Loucy (cell line): ENCODE measurements around the gene MINDY4.

Experiments
- H2AFZ ChIP-seq: fragments of 200-600 bp; sonication (generic); 2 replicates; pipeline ENCODE4 v1.6.0; 2016; ENCODE audit warnings: antibody characterized with exemption, mild to moderate bottlenecking, low read length, moderate library complexity
- H3F3A ChIP-seq: fragments of 200-600 bp; 2 replicates; pipeline ENCODE4 v1.6.0; 2016; ENCODE audit warnings: antibody characterized with exemption, low read depth, mild to moderate bottlenecking
- H3K27me3 ChIP-seq: fragments of 200-600 bp; sonication (generic); 2 replicates; pipeline ENCODE4 v1.6.1; 2014; ENCODE audit warnings: low read length, mild to moderate bottlenecking; ENCODE audit not compliant: insufficient read depth, poor library complexity, severe bottlenecking
- H3K36me3 ChIP-seq: fragments of 200-600 bp; sonication (generic); 2 replicates; pipeline ENCODE4 v1.6.1; 2016; ENCODE audit warnings: low read length; ENCODE audit not compliant: insufficient read depth
- H3K4me1 ChIP-seq: fragments of 200-600 bp; sonication (generic); 2 replicates; pipeline ENCODE4 v1.5.1; 2014; ENCODE audit warnings: low read length, mild to moderate bottlenecking; ENCODE audit not compliant: insufficient read depth, poor library complexity, severe bottlenecking
- H3K4me2 ChIP-seq: fragments of 200-600 bp; sonication (generic); 2 replicates; pipeline ENCODE4 v1.6.0; 2014; ENCODE audit warnings: antibody characterized with exemption, low read length, low read depth, mild to moderate bottlenecking; ENCODE audit not compliant: poor library complexity, severe bottlenecking
- H3K4me3 ChIP-seq: fragments of 200-600 bp; sonication (generic); 2 replicates; pipeline ENCODE4 v1.5.1; 2014; ENCODE audit warnings: low read length, mild to moderate bottlenecking, mixed read lengths; ENCODE audit not compliant: poor library complexity, severe bottlenecking
- H3K79me2 ChIP-seq: fragments of 200-600 bp; sonication (generic); 2 replicates; pipeline ENCODE4 v1.6.1; 2014; ENCODE audit warnings: low read length; ENCODE audit not compliant: insufficient read depth
- H3K9ac ChIP-seq: fragments of 200-600 bp; sonication (generic); 2 replicates; pipeline ENCODE4 v1.6.0; 2014; ENCODE audit warnings: mild to moderate bottlenecking, low read depth, low read length, moderate library complexity; ENCODE audit not compliant: poor library complexity, severe bottlenecking
- H3K9me2 ChIP-seq: fragments of 200-600 bp; sonication (generic); replicated peaks from 2 replicates; pipeline ENCODE4 v1.6.1; 2016; ENCODE audit warnings: low read depth, low read length, mixed read lengths
- H3K9me3 ChIP-seq: fragments of 200-600 bp; sonication (generic); 2 replicates; pipeline ENCODE4 v1.6.1; 2014; ENCODE audit warnings: mild to moderate bottlenecking, antibody characterized with exemption, low read length, low read depth; ENCODE audit not compliant: insufficient read depth
- H4K20me1 ChIP-seq: fragments of 200-600 bp; sonication (generic); 2 replicates; pipeline ENCODE4 v1.6.0; 2014; ENCODE audit warnings: antibody characterized with exemption, low read length, mild to moderate bottlenecking; ENCODE audit not compliant: insufficient read depth, poor library complexity, severe bottlenecking
- CTCF ChIP-seq: fragments of 200-600 bp; sonication (generic); conservative IDR thresholded peaks from 2 replicates; pipeline ENCODE4 v1.5.1; 2014; ENCODE audit warnings: mild to moderate bottlenecking, antibody characterized with exemption, low read length
- EZH2phosphoT487 ChIP-seq: fragments of 200-600 bp; IDR thresholded peaks from 2 replicates; pipeline ENCODE4 v1.6.1; 2018; ENCODE audit warnings: antibody characterized with exemption, mild to moderate bottlenecking, moderate library complexity, borderline replicate concordance

MINDY4 gene

GRCh38 chr7:30743371-30744074 lies 27.7 kb upstream of the MINDY4 start:
- no peaks in the 10 kb centered on the region for H4K20me1 ChIP-seq
- no peaks in the 10 kb centered on the region for H3F3A ChIP-seq
- H3K9me3 ChIP-seq, result no peaks in the 10 kb centered on the region
- H3K4me1 ChIP-seq, result no peaks in the 10 kb centered on the region
- no peaks in the 10 kb centered on the region for H3K27me3 ChIP-seq
- H3K79me2 ChIP-seq, result no peaks in the 10 kb centered on the region
- no peak overlapping the region for H3K4me2 ChIP-seq
- no peak overlapping the region for H3K9ac ChIP-seq
- no peaks in the 10 kb centered on the region for H3K36me3 ChIP-seq
- H2AFZ ChIP-seq, result no peak overlapping the region; the same call in 1 of the 2 replicates
- H3K4me3 ChIP-seq, result no peak overlapping the region
- TF ChIP-seq EZH2phosphoT487 (no peak), CTCF (no peak)
- no peaks in the 10 kb centered on the region for H3K9me2 ChIP-seq

- Histone ChIP-seq H3K79me2 (no peaks in the 10 kb centered on the region), H3K4me1 (no peaks in the 10 kb centered on the region), H3F3A (no peaks in the 10 kb centered on the region), H3K27me3 (no peaks in the 10 kb centered on the region), H3K36me3 (no peaks in the 10 kb centered on the region), H2AFZ (no peak overlapping the region), H3K9me3 (no peaks in the 10 kb centered on the region), H3K4me3 (no peak overlapping the region), H3K4me2 (no peak overlapping the region), H4K20me1 (no peaks in the 10 kb centered on the region), H3K9me2 (no peaks in the 10 kb centered on the region), H3K9ac (no peak overlapping the region)
- no peak for TF ChIP-seq EZH2phosphoT487
- no peak for TF ChIP-seq CTCF
Measured at GRCh38 chr7:30744075-30744417, 27.2 kb upstream of the MINDY4 start.

GRCh38 chr7:30745261-30745941 lies 25.8 kb upstream of the MINDY4 start:
- Histone ChIP-seq H3K4me2 (no peak overlapping the region), H3K79me2 (no peaks in the 10 kb centered on the region), H3K4me1 (no peaks in the 10 kb centered on the region), H2AFZ (no peak overlapping the region), H3F3A (no peaks in the 10 kb centered on the region), H3K9me3 (no peaks in the 10 kb centered on the region), H3K36me3 (no peaks in the 10 kb centered on the region), H3K9me2 (no peaks in the 10 kb centered on the region), H3K4me3 (no peak overlapping the region), H3K9ac (no peak overlapping the region), H4K20me1 (no peaks in the 10 kb centered on the region), H3K27me3 (no peaks in the 10 kb centered on the region)
- TF ChIP-seq CTCF, result no peak
- no peak for TF ChIP-seq EZH2phosphoT487
